Activated CD4-positive, alpha-beta T cell treated with anti-CD3 and anti-CD28 coated beads for 36 hours (primary cell): Measurements from ENCODE around the gene DSCAM. TPM values are rescaled to one million over a fixed set of nuclear protein-coding genes. Genes with fewer than 3 reads are reported as not detected.
"Not testable (repeated sequence)": the region's sequence is repeated elsewhere in the genome, so short reads cannot be mapped to it uniquely, and the experiment has no call there.

Experiments
- ATAC-seq: fragments of 200-7000 bp; cut with Tn5 transposase; one replicate; pipeline ENCODE4 v1.10.0; 2021; ENCODE audit warnings: mild to moderate bottlenecking, moderate library complexity
- CTCF ChIA-PET: fragments of 350-600 bp; sonication (Branson Sonifier 250); formaldehyde crosslinking; loops from one replicate; lab custom pipeline; 2021; ENCODE audit warnings: antibody characterized with exemption; lab: Charles Lee
- POLR2A ChIA-PET: fragments of 350-600 bp; sonication (Branson Sonifier 250); formaldehyde crosslinking; loops from one replicate; lab custom pipeline; 2021; ENCODE audit warnings: antibody characterized with exemption, inconsistent platforms; lab: Charles Lee
- DNase-seq: peaks from one replicate; pipeline ENCODE4 v3.0.0-alpha.2; 2020
- H3K27ac Mint-ChIP-seq: one replicate; pipeline ENCODE4 v1.8.0; 2021; ENCODE audit warnings: mixed read lengths
- H3K27me3 Mint-ChIP-seq: one replicate; pipeline ENCODE4 v1.8.0; 2021; ENCODE audit warnings: mixed read lengths
- H3K36me3 Mint-ChIP-seq: one replicate; pipeline ENCODE4 v1.8.0; 2021; ENCODE audit warnings: low read depth, mixed read lengths
- H3K4me1 Mint-ChIP-seq: one replicate; pipeline ENCODE4 v1.8.0; 2021; ENCODE audit warnings: mixed read lengths
- H3K4me3 Mint-ChIP-seq: one replicate; pipeline ENCODE4 v1.8.0; 2021; ENCODE audit warnings: mild to moderate bottlenecking, moderate library complexity, mixed read lengths
- H3K9me3 Mint-ChIP-seq: one replicate; pipeline ENCODE4 v1.8.0; 2021; ENCODE audit warnings: low read depth, mixed read lengths
- intact Hi-C, 2 experiments: fragments of 100-400 bp; cut with DNase I in 1 of 2; cut with micrococcal nuclease in 1 of 2; formaldehyde crosslinking; loops; one replicate each; pipeline versions ENCODE4 v1.14.2 to v1.15.1; 2022 to 2024; cut with DNase I, micrococcal nuclease
- total RNA-seq, 2 experiments: library from RNA; stranded (reverse); gene quantifications; one replicate each; pipeline ENCODE4 v1.2.3, GENCODE V29; 2021

DSCAM gene
- total RNA-seq, 2 experiments from 2014 or later = not detected

DNA sequence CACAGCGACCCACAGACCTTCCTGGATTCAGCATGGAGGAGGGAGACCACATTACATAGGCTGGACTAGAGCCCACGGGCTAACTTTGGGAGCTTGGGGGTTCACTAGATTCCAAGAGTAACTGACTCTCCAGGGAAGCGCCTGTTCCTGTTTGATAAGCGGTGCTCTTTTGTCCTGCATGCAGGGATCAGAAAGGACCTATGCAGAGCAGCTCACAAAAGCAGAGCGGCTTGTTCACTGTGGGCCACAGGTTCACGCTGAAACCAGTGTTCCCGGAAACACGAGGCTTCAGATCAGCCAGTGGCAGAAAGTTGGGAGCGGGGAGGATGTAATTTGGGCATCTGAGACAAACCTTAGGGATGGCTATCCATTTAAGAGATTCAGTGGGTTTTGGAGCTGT lies 575.8 kb downstream of the DSCAM start:
- no peak overlapping the region for H3K27ac Mint-ChIP-seq
- no peaks in the 10 kb centered on the region for H3K36me3 Mint-ChIP-seq
- intact Hi-C loops = no loop called here
- no peak for ATAC-seq
- POLR2A ChIA-PET = no interaction called here
- CTCF ChIA-PET = interaction anchor here (1.0 kb wide), 1 partner anchor 156 kb away, joined by 3 read pairs; no protein-coding TSS in a partner anchor
- H3K4me1 Mint-ChIP-seq = no peaks in the 10 kb centered on the region
- H3K9me3 Mint-ChIP-seq = no peaks in the 10 kb centered on the region
- DNase-seq = no peak
- H3K4me3 Mint-ChIP-seq = no peak overlapping the region
- peaks cover 3% of the 10 kb centered on the region for H3K27me3 Mint-ChIP-seq

DNA sequence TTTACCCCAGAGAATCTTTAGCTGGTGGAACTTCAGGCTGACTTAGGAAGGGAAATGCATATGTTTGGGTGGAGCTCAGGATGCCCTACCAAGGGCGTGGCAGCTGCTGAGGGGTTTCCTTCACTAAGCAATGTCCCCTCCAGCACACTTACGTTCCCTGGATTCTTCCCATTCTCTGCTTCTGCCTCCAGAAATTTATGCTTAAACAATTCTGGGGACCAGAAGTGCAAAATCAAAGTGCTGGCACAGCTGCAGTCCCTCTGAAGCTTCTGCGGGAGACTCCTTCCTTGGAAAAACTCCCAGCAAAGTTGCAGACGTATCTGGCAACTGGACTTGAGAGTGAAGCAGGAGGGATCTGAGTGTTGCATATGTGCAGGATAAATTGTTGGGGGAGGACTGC lies 576.9 kb downstream of the DSCAM start:
- Mint-ChIP-seq H3K4me1 (no peaks in the 10 kb centered on the region), H3K4me3 (no peak overlapping the region), H3K9me3 (no peaks in the 10 kb centered on the region), H3K27ac (no peak overlapping the region), H3K36me3 (no peaks in the 10 kb centered on the region), H3K27me3 (peaks cover 3% of the 10 kb centered on the region)
- intact Hi-C loops = no loop called here
- ChIA-PET POLR2A (no interaction called here), CTCF (no interaction called here)
- ATAC-seq (no peak), DNase-seq (no peak)

DNA sequence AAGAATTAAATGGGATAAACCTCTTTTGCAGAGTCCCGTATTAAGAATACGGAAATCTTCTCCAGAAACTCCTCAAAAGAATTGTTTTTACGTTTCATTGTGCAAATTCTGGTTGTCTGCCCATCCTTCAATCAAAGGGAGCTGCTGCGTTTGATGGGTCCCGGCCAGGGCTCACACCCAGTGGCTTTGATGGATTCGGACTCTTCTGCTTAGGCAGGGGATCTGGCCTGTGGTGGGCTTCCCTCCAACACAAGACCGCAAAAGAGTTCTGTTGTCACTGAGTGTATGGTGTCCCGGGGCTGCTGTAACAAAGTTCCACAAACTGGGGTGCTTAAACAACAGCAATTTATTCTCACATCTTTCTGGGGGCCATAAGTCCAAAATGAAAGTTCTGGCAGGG lies 577.7 kb downstream of the DSCAM start:
- no peak for DNase-seq
- Mint-ChIP-seq H3K9me3 (no peaks in the 10 kb centered on the region), H3K4me3 (no peak overlapping the region), H3K27ac (no peak overlapping the region), H3K27me3 (peaks cover 3% of the 10 kb centered on the region), H3K36me3 (no peaks in the 10 kb centered on the region), H3K4me1 (no peaks in the 10 kb centered on the region)
- intact Hi-C loops = no loop called here
- CTCF ChIA-PET = no interaction called here
- POLR2A ChIA-PET = no interaction called here
- no peak for ATAC-seq

DNA sequence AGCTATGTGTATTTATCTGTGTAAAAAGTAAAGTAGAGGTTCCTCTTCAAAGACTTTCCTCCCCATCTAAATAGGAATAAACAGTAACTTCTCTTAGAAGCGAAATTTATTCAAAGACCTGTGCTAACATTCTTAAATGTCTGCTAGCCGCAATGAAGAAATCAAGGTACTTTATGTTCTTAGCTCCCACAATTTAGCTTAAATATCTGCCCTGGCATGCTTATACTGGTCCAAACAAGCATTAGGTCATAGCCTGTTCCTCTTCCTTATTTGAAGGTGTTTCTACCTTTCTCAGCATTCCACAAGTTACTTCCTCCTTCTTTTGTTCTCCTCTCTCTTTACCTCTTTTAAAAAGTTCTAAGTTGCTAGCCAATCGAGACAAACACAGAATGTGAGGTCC lies 588.5 kb downstream of the DSCAM start:
- H3K27me3 Mint-ChIP-seq, POLR2A ChIA-PET, H3K36me3 Mint-ChIP-seq, H3K27ac Mint-ChIP-seq, H3K4me1 Mint-ChIP-seq, H3K4me3 Mint-ChIP-seq, DNase-seq, CTCF ChIA-PET, H3K9me3 Mint-ChIP-seq, intact Hi-C loops, ATAC-seq: not testable (repeated sequence)

DNA sequence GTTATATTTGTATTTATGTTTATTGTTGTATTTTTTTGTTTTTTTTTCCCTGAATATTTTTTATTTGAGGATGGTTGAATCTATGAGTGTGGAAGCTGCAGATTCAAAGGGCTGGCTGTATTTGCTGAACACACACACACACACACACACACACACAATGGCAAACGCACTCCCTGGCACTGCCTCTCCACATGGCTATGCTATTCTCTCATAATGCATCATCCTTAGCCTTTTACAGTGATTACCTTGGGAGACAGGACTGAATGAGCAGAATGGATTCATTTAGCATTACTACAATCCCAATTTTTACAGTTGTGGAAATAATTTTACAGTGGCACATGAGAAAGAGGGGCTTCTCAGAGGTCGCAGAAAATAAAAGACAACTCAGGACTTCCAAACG lies 589.6 kb downstream of the DSCAM start:
- ChIA-PET POLR2A (no interaction called here), CTCF (no interaction called here)
- Mint-ChIP-seq H3K4me3 (no peak overlapping the region), H3K9me3 (peaks cover 4% of the 10 kb centered on the region), H3K4me1 (no peaks in the 10 kb centered on the region), H3K27me3 (no peaks in the 10 kb centered on the region), H3K36me3 (no peaks in the 10 kb centered on the region), H3K27ac (no peak overlapping the region)
- ATAC-seq (no peak), DNase-seq (no peak)
- intact Hi-C loops = no loop called here

DNA sequence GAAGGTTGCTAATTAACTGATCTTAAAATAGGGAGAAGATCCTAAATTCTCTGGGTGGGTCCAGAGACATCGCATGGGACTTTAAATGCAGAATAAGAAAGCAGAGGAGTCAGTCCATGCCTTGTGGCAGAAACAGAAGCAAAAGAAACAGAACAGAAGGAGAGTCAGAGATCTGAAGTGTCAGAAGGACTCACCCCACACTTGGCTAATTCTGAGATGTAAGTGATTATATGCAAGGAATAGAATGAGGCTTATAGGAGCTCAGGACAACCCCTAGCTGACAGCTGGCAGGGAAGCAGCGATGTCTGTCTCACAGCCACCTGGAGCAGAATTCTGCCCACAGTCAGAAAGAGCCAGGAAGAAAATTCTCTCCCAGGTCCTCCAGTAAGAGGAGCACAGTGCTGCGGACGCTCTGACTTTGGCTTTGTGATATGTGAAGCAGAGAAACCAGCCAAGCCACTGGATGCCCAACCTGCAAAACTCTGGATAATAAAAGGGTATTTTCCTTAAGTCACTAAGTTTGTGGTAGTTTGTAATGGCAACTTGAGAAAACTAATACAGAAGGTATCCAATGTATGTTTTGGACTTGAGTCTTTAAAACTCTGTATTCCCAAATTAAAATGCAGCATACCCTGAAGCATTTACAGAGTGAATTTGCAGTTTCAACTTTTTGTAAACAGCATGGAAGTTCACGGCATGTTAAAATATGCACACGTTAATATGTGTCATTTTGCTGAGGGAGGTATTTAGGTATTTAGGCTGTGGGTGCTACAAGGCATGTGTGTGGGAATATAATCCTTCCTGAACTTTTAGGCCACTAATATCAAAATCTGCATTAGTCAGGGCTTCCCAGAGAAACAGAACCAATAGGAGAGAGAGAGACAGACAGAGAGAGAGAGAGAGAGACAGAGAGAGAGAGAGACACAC lies 591.2 kb downstream of the DSCAM start:
- Mint-ChIP-seq H3K4me3 (no peak overlapping the region), H3K27me3 (no peaks in the 10 kb centered on the region), H3K9me3 (peaks cover 6% of the 10 kb centered on the region), H3K27ac (no peak overlapping the region), H3K36me3 (no peaks in the 10 kb centered on the region), H3K4me1 (no peaks in the 10 kb centered on the region)
- ChIA-PET CTCF (no interaction called here), POLR2A (no interaction called here)
- intact Hi-C loops = no loop called here
- no peak for ATAC-seq
- no peak for DNase-seq

DNA sequence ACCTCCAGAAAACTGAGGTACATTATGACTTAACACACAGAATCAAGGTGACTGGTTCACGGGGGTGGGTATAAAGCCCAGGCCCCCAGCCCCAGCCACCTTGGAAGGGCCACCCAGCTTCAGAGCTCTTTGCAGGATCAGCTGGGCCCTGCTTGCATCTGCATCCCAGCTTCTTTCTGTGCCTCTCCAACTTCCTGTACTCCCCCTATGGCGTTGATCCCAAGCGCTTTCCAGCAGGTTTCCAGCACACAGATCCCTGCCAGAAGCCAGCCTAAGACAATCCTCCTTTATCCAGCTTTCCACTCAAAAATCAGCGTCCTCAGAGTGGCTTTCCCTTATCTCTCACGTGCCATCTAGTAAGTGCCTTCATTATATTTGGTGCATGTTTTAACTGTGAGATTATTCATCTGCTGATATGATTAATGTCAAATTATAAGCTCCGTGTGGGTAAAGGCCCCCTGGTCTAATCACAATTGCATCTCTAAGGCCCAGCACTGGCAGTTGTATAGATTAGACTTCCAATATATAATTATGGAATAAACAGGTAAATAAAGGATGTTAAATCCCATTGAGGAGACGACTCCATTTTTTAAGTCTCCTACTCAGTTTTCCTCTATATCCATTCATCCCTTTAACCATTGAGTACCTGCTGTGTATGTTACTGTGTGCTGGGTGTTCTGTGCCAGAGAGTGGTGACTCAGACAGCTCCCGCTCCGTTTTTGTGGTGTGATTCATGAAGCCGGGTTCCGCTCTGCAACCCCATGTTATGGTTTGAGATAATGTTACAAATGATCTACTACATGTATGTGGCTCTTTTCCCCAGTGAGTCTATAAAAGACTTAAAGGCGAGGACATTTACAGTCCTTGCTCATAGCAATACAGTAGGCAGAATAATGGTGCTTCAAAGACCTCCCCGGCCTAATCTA lies 592.2 kb downstream of the DSCAM start:
- Mint-ChIP-seq H3K27me3 (no peaks in the 10 kb centered on the region), H3K27ac (no peak overlapping the region), H3K9me3 (peaks cover 8% of the 10 kb centered on the region), H3K4me1 (no peaks in the 10 kb centered on the region), H3K36me3 (no peaks in the 10 kb centered on the region), H3K4me3 (no peak overlapping the region)
- ChIA-PET CTCF (no interaction called here), POLR2A (no interaction called here)
- intact Hi-C loops = no loop called here
- no peak for DNase-seq
- no peak for ATAC-seq

DNA sequence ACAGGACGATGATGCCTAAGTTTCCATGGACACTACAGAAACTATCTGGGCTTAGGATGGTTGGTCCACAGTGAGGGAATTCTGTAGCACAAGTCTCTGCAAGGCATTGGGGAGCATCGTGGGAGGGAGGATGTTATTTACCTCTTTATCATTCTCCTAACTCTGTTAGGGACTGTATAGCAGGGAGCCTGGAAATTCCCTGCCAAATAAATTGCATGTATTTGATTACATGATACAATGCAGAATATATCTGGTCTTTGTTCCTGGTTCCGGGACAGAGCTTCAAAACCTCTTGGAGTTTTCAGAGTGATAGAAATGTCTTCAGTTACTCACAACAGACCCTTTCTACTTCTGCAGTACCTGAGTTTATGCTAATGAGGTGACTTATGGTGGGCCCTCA lies 593.8 kb downstream of the DSCAM start:
- ChIA-PET CTCF (no interaction called here), POLR2A (no interaction called here)
- Mint-ChIP-seq H3K27me3 (no peaks in the 10 kb centered on the region), H3K4me1 (no peaks in the 10 kb centered on the region), H3K27ac (no peak overlapping the region), H3K4me3 (no peak overlapping the region), H3K36me3 (no peaks in the 10 kb centered on the region), H3K9me3 (peaks cover 21% of the 10 kb centered on the region)
- DNase-seq = no peak
- intact Hi-C loops = no loop called here
- ATAC-seq = no peak

DNA sequence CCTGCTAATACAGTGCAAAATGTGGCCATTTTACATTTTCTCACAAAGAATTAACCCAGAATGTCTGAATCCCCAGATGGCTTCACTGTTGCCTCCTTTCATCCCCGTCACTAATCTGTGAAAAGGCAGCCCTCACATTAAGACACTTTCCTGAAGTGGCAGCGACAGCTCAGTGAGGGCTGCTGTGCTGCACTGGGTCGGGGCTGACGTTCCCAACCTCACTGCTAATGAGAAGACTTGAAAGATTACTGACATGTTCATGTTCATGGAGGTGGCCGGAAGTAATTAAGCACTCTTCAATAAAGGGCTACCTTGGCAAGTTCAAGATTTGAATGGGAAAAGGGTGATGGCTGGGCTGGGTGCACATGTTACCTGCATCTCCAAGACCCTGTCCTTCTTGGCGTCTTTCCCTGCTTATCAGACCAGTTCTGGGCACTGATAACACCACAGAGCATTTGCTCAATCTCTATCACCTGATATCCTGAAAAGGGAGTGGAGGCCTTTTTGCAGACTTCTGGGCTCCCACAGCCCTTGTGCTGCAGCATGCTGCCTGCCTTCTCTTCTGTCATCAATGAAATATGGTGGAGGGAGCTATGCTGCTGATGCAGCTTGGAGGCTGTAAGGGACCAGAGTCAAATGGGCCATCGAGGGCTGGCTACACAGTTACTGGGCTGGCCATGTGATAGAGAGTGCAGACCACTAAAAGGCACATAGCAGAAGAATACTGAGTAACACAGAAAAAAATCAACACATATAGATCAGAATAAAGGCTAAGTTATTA lies 596.3 kb downstream of the DSCAM start:
- ATAC-seq (no peak), DNase-seq (no peak)
- ChIA-PET CTCF (no interaction called here), POLR2A (no interaction called here)
- Mint-ChIP-seq H3K4me1 (no peaks in the 10 kb centered on the region), H3K4me3 (no peak overlapping the region), H3K9me3 (peaks cover 25% of the 10 kb centered on the region), H3K27me3 (no peaks in the 10 kb centered on the region), H3K36me3 (no peaks in the 10 kb centered on the region), H3K27ac (no peak overlapping the region)
- intact Hi-C loops = no loop called here

DNA sequence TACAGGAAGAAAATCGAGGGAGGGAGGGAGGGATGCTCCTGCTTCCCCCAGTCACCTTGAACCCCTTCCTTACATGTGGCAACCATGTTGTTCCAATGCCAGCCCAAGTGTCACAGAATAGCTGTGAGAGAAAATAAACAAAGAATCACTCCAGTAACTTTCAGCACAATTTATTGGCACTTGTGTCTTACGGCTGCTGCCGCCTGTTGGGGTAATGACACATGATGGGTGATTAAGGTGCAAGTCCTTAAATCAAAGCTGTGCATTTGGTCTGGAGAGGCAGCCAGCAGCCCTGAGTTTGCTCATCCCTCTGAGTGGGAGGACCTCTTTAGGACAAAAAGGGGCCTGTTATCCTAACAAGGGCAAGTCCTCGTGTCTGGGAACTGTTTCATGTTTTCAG lies 602.0 kb downstream of the DSCAM start:
- intact Hi-C loops = no loop called here
- H3K36me3 Mint-ChIP-seq = no peaks in the 10 kb centered on the region
- no peaks in the 10 kb centered on the region for H3K4me1 Mint-ChIP-seq
- H3K4me3 Mint-ChIP-seq = no peak overlapping the region
- ChIA-PET POLR2A (no interaction called here), CTCF (no interaction called here)
- no peak overlapping the region for H3K27ac Mint-ChIP-seq
- H3K27me3 Mint-ChIP-seq = no peaks in the 10 kb centered on the region
- ATAC-seq (no peak), DNase-seq (no peak)
- peaks cover 19% of the 10 kb centered on the region for H3K9me3 Mint-ChIP-seq

DNA sequence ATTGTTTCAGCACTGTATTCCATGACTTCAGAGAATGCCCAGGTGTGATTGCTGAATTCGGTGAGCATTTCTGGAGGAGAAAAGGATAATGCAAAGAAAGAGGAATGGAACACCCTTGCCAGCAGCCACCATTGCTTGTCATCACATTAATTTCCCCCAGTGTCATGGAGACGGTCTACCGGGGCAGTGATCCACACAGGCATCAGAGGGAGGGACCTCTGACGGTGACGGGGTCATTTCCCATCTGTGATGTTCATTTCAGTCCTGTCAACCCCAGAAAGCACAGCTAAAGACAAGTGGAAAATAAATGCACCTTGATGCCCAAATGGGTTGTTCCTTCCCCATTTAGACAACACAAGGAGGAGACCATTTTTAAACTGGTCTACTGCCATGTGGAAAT lies 603.3 kb downstream of the DSCAM start:
- intact Hi-C loops = no loop called here
- DNase-seq = no peak
- ChIA-PET POLR2A (no interaction called here), CTCF (no interaction called here)
- no peaks in the 10 kb centered on the region for H3K27me3 Mint-ChIP-seq
- no peaks in the 10 kb centered on the region for H3K36me3 Mint-ChIP-seq
- no peak for ATAC-seq
- H3K9me3 Mint-ChIP-seq = peaks cover 11% of the 10 kb centered on the region
- H3K27ac Mint-ChIP-seq = no peak overlapping the region
- no peak overlapping the region for H3K4me3 Mint-ChIP-seq
- no peaks in the 10 kb centered on the region for H3K4me1 Mint-ChIP-seq
